ENCODE measurements around the gene CENPP. TPM values are rescaled to one million over a fixed set of nuclear protein-coding genes. Genes with fewer than 3 reads are reported as not detected.

CENPP gene
- total RNA-seq, 1 experiment from 2014 or later = 4.2 TPM

DNA sequence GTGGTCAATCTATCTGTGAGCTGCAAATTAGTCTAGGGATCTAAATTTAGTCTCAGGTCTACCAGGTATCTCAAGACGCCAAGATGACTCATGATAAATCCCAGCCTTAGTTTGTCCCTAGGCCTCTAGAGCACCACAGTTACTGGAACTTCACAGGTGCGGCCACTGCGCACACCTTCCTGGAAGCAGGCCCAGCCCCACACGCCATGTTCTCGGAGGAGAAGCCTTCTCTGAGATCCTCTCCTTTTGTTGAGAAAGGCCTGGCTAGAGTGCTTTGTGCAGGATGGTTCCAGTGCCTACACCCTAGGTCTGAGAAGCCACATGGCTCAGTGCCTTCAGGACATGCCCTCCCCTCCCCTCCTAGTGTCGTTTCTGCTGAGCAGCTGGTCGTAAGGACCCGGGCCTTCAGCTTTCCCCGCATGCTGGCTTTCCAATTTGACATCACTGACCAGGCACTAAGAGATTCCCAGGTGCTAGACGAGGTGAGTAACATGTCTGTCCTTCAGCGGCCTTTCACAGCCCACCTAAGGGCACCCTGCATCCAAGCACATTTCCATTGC is 292.3 kb downstream of the CENPP start:
- no peaks in the 10 kb centered on the region for H3K9me3 Mint-ChIP-seq (ENCODE audit: unreplicated experiment)
- H3K4me1 Mint-ChIP-seq (ENCODE audit: insufficient read depth, unreplicated experiment) = no peaks in the 10 kb centered on the region
- no peak for TF ChIP-seq CTCF (IDR thresholded peaks at IDR 0.05; ENCODE audit: unreplicated experiment)
- ChIA-PET CTCF (interaction anchor here (0.8 to 0.9 kb wide), 2 partner anchors 274 to 291 kb away, joined by 3 read pairs; no protein-coding TSS in a partner anchor), POLR2A (interaction anchor here (1.3 kb wide), 1 partner anchor 112 kb away, joined by 3 read pairs; no protein-coding TSS in a partner anchor)
- no peak overlapping the region for H3K4me3 Mint-ChIP-seq (ENCODE audit: unreplicated experiment)
- H3K27me3 Mint-ChIP-seq (ENCODE audit: insufficient read depth, unreplicated experiment) = no peaks in the 10 kb centered on the region
- intact Hi-C loops (cut with micrococcal nuclease) = no loop called here
- DNase-seq (ENCODE audit: unreplicated experiment) = peak; percentile 63
- no peak overlapping the region for H3K27ac Mint-ChIP-seq (ENCODE audit: low read depth, unreplicated experiment)
- peaks cover 78% of the 10 kb centered on the region for H3K36me3 Mint-ChIP-seq (ENCODE audit: insufficient read depth, unreplicated experiment)
- no TSS peak for BruUV-seq (replicated peaks)

DNA sequence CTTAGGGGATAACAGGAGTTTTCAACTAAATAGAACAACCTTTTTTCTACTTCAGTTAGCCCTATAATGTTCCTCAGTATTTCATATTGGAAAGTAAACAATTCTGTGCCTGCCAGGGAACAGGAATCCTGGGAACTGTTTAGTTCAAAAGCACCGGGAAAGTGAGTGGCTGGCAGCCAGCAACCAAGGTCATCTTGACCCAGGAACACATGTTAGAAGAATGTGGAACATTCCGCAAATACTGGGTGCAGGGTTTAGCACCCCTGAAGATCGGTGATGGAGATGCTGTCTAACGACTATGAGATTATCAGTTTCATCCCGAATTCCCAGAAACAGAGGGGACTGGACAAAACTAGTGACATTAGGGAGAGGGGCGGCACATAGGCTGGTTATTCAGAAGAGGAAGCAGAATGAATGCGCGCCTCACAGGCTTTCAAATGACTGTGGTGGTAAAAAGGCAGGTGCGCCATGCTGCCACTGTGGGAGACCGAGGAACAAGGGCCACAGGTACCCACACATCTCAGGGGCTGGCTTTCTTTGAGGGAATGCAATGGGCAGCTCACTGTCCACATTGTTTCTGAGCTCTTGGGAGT is 293.0 kb downstream of the CENPP start:
- no peak overlapping the region for H3K27ac Mint-ChIP-seq (ENCODE audit: low read depth, unreplicated experiment)
- DNase-seq (ENCODE audit: unreplicated experiment) = no peak
- BruUV-seq (replicated peaks) = no TSS peak
- CTCF ChIA-PET = interaction anchor here (0.5 to 0.9 kb wide), 3 partner anchors 157 to 292 kb away, joined by 3 read pairs; no protein-coding TSS in a partner anchor
- H3K36me3 Mint-ChIP-seq (ENCODE audit: insufficient read depth, unreplicated experiment) = peaks cover 84% of the 10 kb centered on the region
- H3K4me1 Mint-ChIP-seq (ENCODE audit: insufficient read depth, unreplicated experiment) = no peaks in the 10 kb centered on the region
- H3K9me3 Mint-ChIP-seq (ENCODE audit: unreplicated experiment) = no peaks in the 10 kb centered on the region
- POLR2A ChIA-PET = interaction anchor here (0.7 kb wide), 1 partner anchor 70 kb away, joined by 3 read pairs; no protein-coding TSS in a partner anchor
- H3K4me3 Mint-ChIP-seq (ENCODE audit: unreplicated experiment) = no peak overlapping the region
- intact Hi-C loops (cut with micrococcal nuclease) = no loop called here
- no peak for TF ChIP-seq CTCF (IDR thresholded peaks at IDR 0.05; ENCODE audit: unreplicated experiment)
- no peaks in the 10 kb centered on the region for H3K27me3 Mint-ChIP-seq (ENCODE audit: insufficient read depth, unreplicated experiment)

- intact Hi-C loops (cut with micrococcal nuclease) = no loop called here
- H3K9me3 Mint-ChIP-seq (ENCODE audit: unreplicated experiment) = no peaks in the 10 kb centered on the region
These were observed 294.0 kb downstream of the CENPP start for GRCh38 chr9:92619601-92620300.

More at GRCh38 chr9:92619601-92620300, 294.0 kb downstream of the CENPP start:
- peaks cover 84% of the 10 kb centered on the region for H3K36me3 Mint-ChIP-seq (ENCODE audit: insufficient read depth, unreplicated experiment)
- CTCF ChIA-PET = interaction anchor here (0.6 to 0.8 kb wide), 2 partner anchors 12 to 14 kb away, joined by 3 read pairs; no protein-coding TSS in a partner anchor
- TF ChIP-seq CTCF (IDR thresholded peaks at IDR 0.05; ENCODE audit: unreplicated experiment) = no peak
- H3K27me3 Mint-ChIP-seq (ENCODE audit: insufficient read depth, unreplicated experiment) = no peaks in the 10 kb centered on the region
- H3K27ac Mint-ChIP-seq (ENCODE audit: low read depth, unreplicated experiment) = no peak overlapping the region
- POLR2A ChIA-PET = interaction anchor here (0.5 to 0.8 kb wide), 2 partner anchors 8 to 124 kb away, joined by 3 to 5 read pairs; no protein-coding TSS in a partner anchor
- DNase-seq (ENCODE audit: unreplicated experiment) = no peak
- no TSS peak for BruUV-seq (replicated peaks)
- H3K4me3 Mint-ChIP-seq (ENCODE audit: unreplicated experiment) = no peak overlapping the region
- H3K4me1 Mint-ChIP-seq (ENCODE audit: insufficient read depth, unreplicated experiment) = no peaks in the 10 kb centered on the region

Measured in MCF 10A (cell line).